Endothelial cell of umbilical vein (primary cell): Measurements from ENCODE around the gene ALG8. TPM values are rescaled to one million over a fixed set of nuclear protein-coding genes. Genes with fewer than 3 reads are reported as not detected.

ENCODE experiments used
- BruUV-seq: library from RNA; stranded (reverse); fragments of 400-500 nt; replicated peaks from 2 replicates; lab custom pipeline; 2021; lab: Mats Ljungman, UMichigan
- CTCF ChIA-PET: fragments of 300-600, 350-600 bp; sonication (Branson Sonifier 250); formaldehyde crosslinking; loops from one replicate; lab custom pipeline; 2021; ENCODE audit warnings: antibody characterized with exemption, inconsistent platforms; lab: Charles Lee
- POLR2A ChIA-PET: fragments of 300-600, 350-600 bp; sonication (Branson Sonifier 250); formaldehyde crosslinking; loops from one replicate; lab custom pipeline; 2021; ENCODE audit warnings: antibody characterized with exemption, inconsistent platforms; lab: Charles Lee
- DNase-seq: peaks from one replicate; pipeline ENCODE4 v3.0.0-alpha.2; 2011; ENCODE audit warnings: low read depth, low spot score
- FAIRE-seq: peaks from 2 replicates; lab custom pipeline; 2011; peaks lifted over from hg19 to GRCh38; lab: Jason Lieb, UNC
- H2AFZ ChIP-seq: 2 replicates; pipeline ENCODE4 v1.6.0; 2012; ENCODE audit warnings: low read depth, low read length, control low read depth, inconsistent platforms
- H3K27ac ChIP-seq: 2 replicates; pipeline ENCODE4 v1.5.1; 2011; ENCODE audit warnings: low read depth, mild to moderate bottlenecking, control low read depth, low read length, moderate library complexity; ENCODE audit not compliant: insufficient read depth
- H3K27me3 ChIP-seq, 2 experiments: 2 replicates each; pipeline versions ENCODE4 v1.6.0 to v1.6.1; 2011; ENCODE audit warnings: low read length in 2 of 2, mixed read lengths in 1 of 2; ENCODE audit not compliant: control insufficient read depth in 2 of 2, insufficient read depth in 2 of 2
- H3K36me3 ChIP-seq, 2 experiments: 2 replicates in 1 of 2; 3 replicates in 1 of 2; pipeline ENCODE4 v1.5.1; 2011; ENCODE audit warnings: low read length in 2 of 2, mild to moderate bottlenecking in 1 of 2, moderate library complexity in 1 of 2; ENCODE audit not compliant: control insufficient read depth in 2 of 2, insufficient read depth in 2 of 2; ENCODE audit errors: extremely low read depth in 1 of 2
- H3K4me1 ChIP-seq: 3 replicates; pipeline ENCODE4 v1.5.1; 2011; ENCODE audit warnings: mild to moderate bottlenecking, low read length; ENCODE audit not compliant: control insufficient read depth, insufficient read depth; ENCODE audit errors: extremely low read depth
- H3K4me2 ChIP-seq: 2 replicates; pipeline ENCODE4 v1.6.1; 2011; ENCODE audit warnings: low read length, control low read depth, mixed read lengths; ENCODE audit not compliant: insufficient read depth
- H3K4me3 ChIP-seq, 3 experiments: fragments of 200-600 bp in 1 of 3; sonication (generic), shearing (Covaris generic) in 1 of 3; replicated peaks in 1 of 3; 2 replicates each; pipeline ENCODE4 v1.5.1; 2011 to 2016; ENCODE audit warnings: control low read depth in 3 of 3, low read length in 3 of 3, mild to moderate bottlenecking in 2 of 3, inconsistent platforms in 1 of 3, low read depth in 1 of 3, moderate library complexity in 1 of 3; ENCODE audit not compliant: insufficient read depth in 1 of 3
- H3K79me2 ChIP-seq: 2 replicates; pipeline ENCODE4 v1.6.0; 2012; ENCODE audit warnings: low read length, inconsistent platforms; ENCODE audit not compliant: control insufficient read depth, insufficient read depth
- H3K9ac ChIP-seq: replicated peaks from 2 replicates; pipeline ENCODE3; 2011; ENCODE audit warnings: low read length, control low read depth; ENCODE audit not compliant: insufficient read depth; ENCODE audit errors: extremely low read depth
- H3K9me1 ChIP-seq: replicated peaks from 3 replicates; pipeline ENCODE4 v1.6.0; 2011; ENCODE audit warnings: mild to moderate bottlenecking, low read length; ENCODE audit not compliant: control insufficient read depth, insufficient read depth; ENCODE audit errors: extremely low read depth
- H3K9me3 ChIP-seq: replicated peaks from 2 replicates; pipeline ENCODE4 v1.5.1; 2012; ENCODE audit warnings: low read length, inconsistent platforms; ENCODE audit not compliant: control insufficient read depth, insufficient read depth
- H4K20me1 ChIP-seq: replicated peaks from 2 replicates; pipeline ENCODE3; 2011; ENCODE audit warnings: mild to moderate bottlenecking, low read length; ENCODE audit not compliant: control insufficient read depth, insufficient read depth; ENCODE audit errors: extremely low read depth
- CTCF ChIP-seq, 2 donors: IDR thresholded peaks; 1 replicate in 1 of 2; 2 replicates in 1 of 2; pipeline ENCODE4 v1.5.1; 2011; ENCODE audit warnings: low read length in 2 of 2, mild to moderate bottlenecking in 2 of 2, moderate library complexity in 2 of 2, control low read depth in 1 of 2, inconsistent platforms in 1 of 2, low read depth in 1 of 2; ENCODE audit not compliant: insufficient read depth in 1 of 2; ENCODE audit errors: extremely low read depth in 1 of 2
- EZH2 ChIP-seq: IDR thresholded peaks from 2 replicates; pipeline ENCODE4 v1.6.1; 2012; ENCODE audit warnings: borderline replicate concordance, low read depth, mild to moderate bottlenecking, moderate library complexity, low read length, inconsistent platforms; ENCODE audit not compliant: severe bottlenecking
- GATA2 ChIP-seq: IDR thresholded peaks from 2 replicates; pipeline ENCODE4 v1.7.0; 2011; ENCODE audit warnings: low read depth, mild to moderate bottlenecking, moderate library complexity, mixed read lengths, low read length; ENCODE audit not compliant: insufficient read length, insufficient read depth
- JUN ChIP-seq: IDR thresholded peaks from 2 replicates; pipeline ENCODE4 v1.6.1; 2011; ENCODE audit warnings: borderline replicate concordance, low read depth; ENCODE audit not compliant: insufficient read length, insufficient read depth
- MAX ChIP-seq: IDR thresholded peaks from 2 replicates; pipeline ENCODE4 v1.6.1; 2011; ENCODE audit not compliant: insufficient read depth, insufficient read length
- MYC ChIP-seq: IDR thresholded peaks from one replicate; pipeline ENCODE4 v1.6.1; 2011; ENCODE audit warnings: mild to moderate bottlenecking, low read depth, low read length
- POLR2AphosphoS5 ChIP-seq: IDR thresholded peaks from 2 replicates; pipeline ENCODE4 v1.6.1; 2012; ENCODE audit warnings: low read depth, mild to moderate bottlenecking, control low read depth, low read length, moderate library complexity; ENCODE audit not compliant: insufficient read depth
- dilution Hi-C: fragments of 300-500 bp; cut with MboI; formaldehyde crosslinking; loops from one replicate; pipeline ENCODE4 v1.15.0; 2019; ENCODE audit warnings: low sequenced_read_pairs; ENCODE audit not compliant: extremely low pct_ligation_motif_present
- intact Hi-C: fragments of 100-400 bp; cut with micrococcal nuclease; formaldehyde crosslinking; loops from one replicate; pipeline ENCODE4 v1.10.0; 2022
- polyA plus RNA-seq, 4 experiments: library from polyadenylated mRNA; depleted of rRNA in 3 of 4; stranded (reverse) in 3 of 4; unstranded in 1 of 4; fragments of >200 nt; gene quantifications; 2 replicates each; pipeline versions ENCODE4 v1.2.1 to v1.2.3, GENCODE V29; 2011 to 2012; ENCODE audit warnings: missing spikeins in 1 of 4
- total RNA-seq: library from RNA; stranded (reverse); gene quantifications from 2 replicates; pipeline ENCODE4 v1.2.3, GENCODE V29; 2021

The ALG8 gene
- total and polyA plus RNA-seq, 2 donors (not counting 3 experiments of a cell fraction or from before 2014, with no cell fraction given), result 43.9 to 48.2 TPM

- H3K36me3 ChIP-seq, result peaks cover 0 to 3% of the 10 kb centered on the region in 2 experiments
- no peak overlapping the region for H3K27ac ChIP-seq
- dilution Hi-C loops (no loop called here), intact Hi-C loops (loop anchor here (1.0 kb wide), 1 partner anchor 86 kb away; no protein-coding TSS in a partner anchor)
- H2AFZ ChIP-seq, result peak overlapping the region; percentile 96
- BruUV-seq, result no TSS peak
- no peak for TF ChIP-seq JUN
- TF ChIP-seq MYC, result no peak
- H3K4me3 ChIP-seq, result no peak overlapping the region
- H3K9me3 ChIP-seq, result no peaks in the 10 kb centered on the region
- H3K79me2 ChIP-seq, result peaks cover 36% of the 10 kb centered on the region
- CTCF ChIA-PET, result interaction anchor here (3.3 kb wide), 1 partner anchor 12 kb away, joined by 12 read pairs; no protein-coding TSS in a partner anchor
- DNase-seq (peak; percentile 19), FAIRE-seq (no peak)
- H3K9ac ChIP-seq, result no peak overlapping the region
- no peaks in the 10 kb centered on the region for H4K20me1 ChIP-seq
- no peaks in the 10 kb centered on the region for H3K27me3 ChIP-seq
- POLR2A ChIA-PET, result no interaction called here
- H3K4me1 ChIP-seq, result peaks cover 18% of the 10 kb centered on the region
- no peaks in the 10 kb centered on the region for H3K9me1 ChIP-seq
- H3K4me2 ChIP-seq, result peak overlapping the region; percentile 14
These were observed 58.5 kb downstream of the ALG8 start for GRCh38 chr11:78080818-78081495.

GRCh38 chr11:78080084-78080817, 59.2 kb downstream of the ALG8 start:
- Histone ChIP-seq H3K27me3 (no peaks in the 10 kb centered on the region), H3K9me1 (no peaks in the 10 kb centered on the region), H3K4me3 (peak overlapping the region; percentile 83 to 97 (median 94)), H3K9me3 (no peaks in the 10 kb centered on the region), H3K36me3 (peaks cover 0 to 3% of the 10 kb centered on the region in 2 experiments), H3K4me1 (peaks cover 18% of the 10 kb centered on the region), H3K27ac (peak overlapping the region; percentile 80), H2AFZ (peak overlapping the region; percentile 96), H4K20me1 (no peaks in the 10 kb centered on the region), H3K4me2 (peak overlapping the region; percentile 94), H3K79me2 (peaks cover 43% of the 10 kb centered on the region), H3K9ac (peak overlapping the region; percentile 81)
- ChIA-PET CTCF (interaction anchor here (1.3 to 3.3 kb wide), 3 partner anchors 11 to 484 kb away, joined by 3 to 12 read pairs (median 6); no protein-coding TSS in a partner anchor), POLR2A (no interaction called here)
- BruUV-seq, result TSS peak; percentile 97
- DNase-seq, result no peak
- TF ChIP-seq CTCF (IDR thresholded peaks at IDR 0.05; ENCODE audit: extremely low read depth in 1 of 2, insufficient read depth in 1 of 2, low read depth in 1 of 2, low read length in 2 of 2), result no peak
- TF ChIP-seq GATA2, result no peak
- no peak for TF ChIP-seq POLR2AphosphoS5
- no peak for TF ChIP-seq MAX
- no peak for TF ChIP-seq EZH2
- no peak for FAIRE-seq
- intact Hi-C loops, result loop anchor here (1.0 kb wide), 1 partner anchor 85 kb away; no protein-coding TSS in a partner anchor
- dilution Hi-C loops, result no loop called here
